Measurements from ENCODE around the gene WDR76.
A peak's percentile ranks its signal among the peaks of the same experiment; 100 is the strongest.
"Not testable (repeated sequence)": the region's sequence is repeated elsewhere in the genome, so short reads cannot be mapped to it uniquely, and the experiment has no call there.

WDR76 gene

DNA sequence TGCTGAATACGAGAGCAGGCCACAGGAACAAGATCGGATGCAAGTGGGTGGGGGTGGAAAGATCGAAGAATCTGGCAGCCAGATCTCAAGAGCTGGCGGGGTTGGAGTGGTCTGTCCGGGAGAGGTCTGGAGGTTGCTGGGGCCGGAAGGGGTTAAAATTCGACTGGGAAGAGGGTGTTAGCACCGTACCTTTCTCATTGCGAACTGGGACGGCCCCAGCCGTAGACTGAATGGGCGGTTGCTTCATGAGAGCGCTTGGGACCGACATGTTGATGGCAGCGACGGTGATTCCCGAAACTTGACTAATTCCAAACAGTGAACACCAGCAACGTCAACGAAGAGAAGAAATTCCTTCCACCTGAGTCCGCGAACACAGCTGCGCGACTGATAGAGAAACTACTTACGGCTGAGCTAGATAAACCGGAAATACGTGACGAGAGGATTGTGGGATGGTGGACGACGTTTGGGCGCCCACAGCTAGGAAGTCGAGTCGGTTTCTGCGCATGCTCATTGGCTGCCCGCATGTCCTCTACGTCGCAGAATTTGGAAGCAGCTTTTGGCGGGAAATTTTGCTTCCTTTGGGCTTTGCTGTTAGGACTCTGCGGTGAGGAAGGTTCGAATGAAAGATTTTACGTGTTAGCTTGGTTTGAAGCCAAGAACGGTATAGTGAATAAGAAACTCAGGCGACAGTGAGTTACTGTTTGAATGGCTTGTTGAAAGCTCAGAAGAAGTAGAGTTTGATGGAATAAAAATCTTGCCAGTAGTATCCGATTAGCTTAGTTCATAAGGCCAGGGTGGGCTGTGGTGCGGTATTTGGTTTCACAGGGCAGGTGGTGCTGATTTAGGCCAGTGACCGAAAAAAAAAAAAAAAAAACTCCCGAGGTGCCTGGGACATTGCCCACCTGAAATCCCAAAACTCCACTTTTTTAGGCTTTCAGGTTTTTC lies 2.2 kb upstream of the WDR76 start, which contains the start of gene MFAP1:
TSS of gene MFAP1 (minus strand) at position 389 of the 945 bp plus-strand sequence. CDS start at position 268, 121 bp downstream.
- DNase-seq, result peak; percentile 88

DNA sequence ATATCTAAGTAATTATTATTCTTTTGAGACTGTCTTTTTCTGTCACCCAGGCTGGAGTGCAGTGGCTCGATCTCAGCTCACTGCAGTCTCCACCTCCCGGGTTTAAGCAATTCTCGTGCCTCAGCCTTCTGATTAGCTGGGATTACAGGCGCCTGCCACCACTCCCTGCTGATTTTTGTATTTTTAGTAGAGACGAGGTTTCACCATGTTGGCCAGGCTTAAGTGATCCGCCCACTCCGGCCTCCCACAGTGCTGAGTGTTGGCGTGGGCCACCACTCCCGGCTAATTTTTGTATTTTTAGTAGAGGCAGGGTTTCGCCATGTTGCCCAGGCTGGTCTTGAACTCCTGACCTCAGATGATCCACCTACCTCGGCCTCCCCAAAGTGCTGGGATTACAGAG lies 1.5 kb upstream of the WDR76 start:
- not testable (repeated sequence) for DNase-seq

DNA sequence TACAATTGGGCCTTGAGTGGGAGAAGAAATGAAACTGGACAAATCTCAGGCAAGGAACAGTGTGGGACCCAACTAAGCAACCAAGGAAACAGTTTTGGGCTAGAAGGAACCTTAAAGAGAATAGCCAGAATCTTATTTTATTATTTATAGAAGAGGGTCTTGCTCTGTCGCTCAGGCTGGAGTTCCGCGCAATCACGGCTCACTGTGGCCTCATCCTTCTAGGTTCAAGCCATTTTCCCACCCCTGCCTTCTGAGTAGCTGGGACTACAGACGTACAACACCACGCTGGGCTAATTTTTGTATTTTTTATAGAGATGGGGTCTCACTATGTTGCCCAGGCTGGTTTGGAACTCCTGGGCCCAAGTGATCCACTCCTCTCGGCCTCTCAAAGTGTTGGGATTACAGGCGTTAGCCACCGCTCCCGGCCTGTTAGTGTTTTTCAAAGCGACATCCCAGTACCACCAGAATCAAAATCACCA lies 734 bp upstream of the WDR76 start:
- DNase-seq, result no peak

DNA sequence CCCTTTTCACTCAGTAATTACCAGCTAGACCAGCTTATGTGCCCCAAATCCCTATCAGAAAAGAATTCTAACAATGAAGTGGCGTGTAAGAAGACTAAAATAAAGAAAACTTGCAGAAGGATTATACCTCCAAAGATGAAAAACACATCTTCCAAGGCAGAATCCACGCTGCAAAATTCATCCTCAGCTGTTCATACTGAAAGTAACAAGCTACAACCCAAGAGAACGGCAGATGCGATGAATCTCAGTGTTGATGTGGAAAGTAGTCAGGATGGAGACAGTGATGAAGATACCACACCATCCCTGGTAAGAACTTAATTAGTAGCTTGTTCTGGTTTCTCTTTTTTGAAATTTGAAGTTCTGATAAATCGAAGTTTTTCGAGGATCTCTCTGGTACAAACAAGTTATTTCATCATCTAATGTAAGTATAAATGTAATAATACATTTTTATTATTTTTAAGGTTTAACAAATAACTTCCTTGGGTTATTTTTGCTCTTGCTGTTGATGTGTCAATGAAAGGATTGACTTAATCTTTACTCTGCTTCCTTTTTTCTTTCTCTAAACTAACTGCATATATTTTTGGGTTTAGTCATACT lies 1.4 kb downstream of the WDR76 start:
- DNase-seq, result no peak

DNA sequence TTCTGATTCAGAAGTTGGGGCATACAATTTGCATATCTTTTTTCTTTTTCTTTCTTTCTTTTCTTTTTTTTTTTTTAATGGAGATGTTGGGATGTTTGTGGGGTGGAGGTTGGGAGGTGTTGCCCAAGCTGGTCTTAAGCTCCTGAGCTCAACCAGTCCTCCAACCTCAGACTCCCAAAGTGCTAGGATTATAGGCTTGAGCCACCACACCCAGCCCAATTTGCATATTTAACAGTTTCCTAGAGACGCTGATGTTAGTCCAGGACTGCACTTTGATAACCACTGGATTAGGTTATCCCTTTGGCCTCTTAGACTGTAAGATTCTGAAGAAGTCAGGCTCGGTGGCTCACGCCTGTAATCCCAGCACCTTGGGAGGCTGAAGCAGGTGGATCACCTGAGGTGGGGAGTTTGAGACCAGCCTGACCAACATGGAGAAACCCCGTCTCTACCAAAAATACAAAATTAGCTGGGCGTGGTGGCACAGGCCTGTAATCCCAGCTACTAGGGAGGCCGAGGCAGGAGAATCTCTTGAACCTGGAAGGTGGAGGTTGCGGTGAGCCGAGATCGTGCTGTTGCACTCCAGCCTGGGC lies 3.2 kb downstream of the WDR76 start:
- DNase-seq, result not testable (repeated sequence)

DNA sequence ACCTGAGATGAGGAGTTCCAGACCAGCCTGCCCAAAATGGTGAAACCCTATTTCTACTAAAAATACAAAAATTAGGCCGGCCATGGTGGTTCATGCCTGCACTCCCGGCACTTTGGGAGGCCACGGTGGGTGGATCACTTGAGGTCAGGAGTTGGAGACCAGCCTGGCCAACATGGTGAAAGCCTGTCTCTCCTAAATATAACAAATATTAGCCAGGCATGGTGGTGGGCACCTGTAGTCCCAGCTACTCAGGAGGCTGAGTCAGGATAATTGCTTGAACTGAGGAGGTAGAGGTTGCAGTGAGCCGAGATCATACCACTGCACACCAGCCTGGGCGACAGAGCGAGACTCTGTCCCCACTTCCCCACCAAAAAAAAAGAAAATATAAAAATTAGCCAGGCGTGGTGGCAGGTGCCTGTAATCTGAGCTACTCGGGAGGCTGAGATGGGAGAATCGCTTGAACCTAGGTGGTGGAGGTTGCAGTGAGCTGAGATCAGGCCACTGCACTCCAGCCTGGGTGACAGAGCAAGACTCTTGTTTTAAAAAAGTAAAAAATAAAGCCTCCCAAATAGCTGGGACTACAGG lies 4.0 kb downstream of the WDR76 start:
- not testable (repeated sequence) for DNase-seq

DNA sequence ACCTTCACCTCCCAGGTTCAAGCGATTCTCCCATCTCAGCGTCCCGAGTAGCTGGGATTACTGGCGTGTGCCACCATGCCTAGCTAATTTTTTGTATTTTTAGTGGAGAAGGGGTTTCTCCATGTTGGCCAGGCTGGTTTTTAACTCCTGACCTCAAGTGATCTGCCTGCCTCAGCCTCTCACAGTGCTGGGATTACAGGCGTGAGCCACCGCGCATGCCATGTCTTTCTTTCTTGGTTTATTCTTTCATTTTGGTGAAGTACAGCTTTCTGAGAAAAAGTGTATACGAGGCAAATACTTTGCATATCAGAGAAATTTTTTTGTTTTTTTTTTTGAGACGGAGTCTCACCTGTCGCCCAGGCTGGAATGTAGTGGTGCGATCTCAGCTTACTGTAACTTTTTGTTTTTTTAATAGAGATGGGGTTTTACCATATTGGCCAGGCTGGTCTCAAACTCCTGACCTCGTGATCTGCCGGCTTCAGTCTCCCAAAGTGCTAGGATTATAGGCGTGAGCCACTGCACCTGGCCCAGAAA lies 4.8 kb downstream of the WDR76 start:
- DNase-seq, result not testable (repeated sequence)

DNA sequence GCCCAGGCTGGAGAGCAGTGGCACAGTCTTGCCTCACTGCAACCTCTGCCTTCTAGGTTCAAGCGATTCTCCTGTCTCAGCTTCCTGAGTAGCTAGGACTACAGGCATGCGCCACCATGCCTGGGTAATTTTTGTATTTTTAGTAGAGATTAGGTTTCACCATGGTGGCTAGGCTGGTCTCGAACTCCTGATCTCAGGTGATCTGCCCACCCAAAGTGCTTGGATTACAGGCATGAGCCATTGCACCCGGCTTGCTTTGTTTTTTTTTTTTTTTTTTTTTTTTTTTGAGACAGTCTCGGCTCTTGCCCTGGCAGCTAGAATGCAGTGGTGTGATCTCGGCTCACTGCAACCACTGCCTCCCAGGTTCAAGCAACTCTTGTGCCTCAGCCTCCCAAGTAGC lies 5.7 kb downstream of the WDR76 start:
- not testable (repeated sequence) for DNase-seq

DNA sequence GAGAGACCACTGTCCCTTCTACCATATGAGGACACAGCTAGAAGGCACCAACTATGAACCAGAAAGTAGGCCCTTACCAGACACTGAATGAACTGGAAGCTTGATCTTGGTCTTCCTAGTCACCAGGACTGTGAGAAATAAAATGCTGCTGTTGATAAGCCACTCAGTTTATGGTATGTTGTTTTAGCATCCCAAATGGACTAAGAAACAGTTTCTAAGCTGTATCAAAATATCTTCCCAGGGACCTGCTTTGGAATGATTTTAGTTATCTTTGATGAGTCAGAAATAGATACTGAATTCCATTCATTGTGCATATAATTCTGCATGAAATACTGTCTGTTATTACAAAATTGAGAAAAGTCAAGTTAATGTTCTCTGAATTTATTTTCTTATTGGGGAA lies 18.6 kb downstream of the WDR76 start:
- no peak for DNase-seq

DNA sequence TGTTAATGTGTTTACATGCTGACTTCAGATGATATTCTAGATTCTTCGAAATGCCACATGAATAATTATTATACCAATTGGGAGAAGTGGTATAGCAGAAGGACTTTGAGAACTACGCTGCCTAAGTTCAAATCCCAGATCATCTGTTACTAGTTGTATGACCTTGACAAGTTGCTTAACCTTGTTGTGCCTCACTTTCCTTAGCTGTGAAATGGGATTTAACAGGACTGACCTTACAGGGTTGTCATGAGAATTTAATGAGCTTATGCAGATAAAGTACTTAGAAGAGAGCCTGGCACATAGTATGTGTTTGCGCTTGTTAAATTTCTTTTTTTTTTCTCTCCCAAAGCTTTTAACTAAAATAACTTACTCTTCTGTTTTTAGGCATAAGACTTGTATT lies 24.4 kb downstream of the WDR76 start:
- no peak for DNase-seq

DNA sequence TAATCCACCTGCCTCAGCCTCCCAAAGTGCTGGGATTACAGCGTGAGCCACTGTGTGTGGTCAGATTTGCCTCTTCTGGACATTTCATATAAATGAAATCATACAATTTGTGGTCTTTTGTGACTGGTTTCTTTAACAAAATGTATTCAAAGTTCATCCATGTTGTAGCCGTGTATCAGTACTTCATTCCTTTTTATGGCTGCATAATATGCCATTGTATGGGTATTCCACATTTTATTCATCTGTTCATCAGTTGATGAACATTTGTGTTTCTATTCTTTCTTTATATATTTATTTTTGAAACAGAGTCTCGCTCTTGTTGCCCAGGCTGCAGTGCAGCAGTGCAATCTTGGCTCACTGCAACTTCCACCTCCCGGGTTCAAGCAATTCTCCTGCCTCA lies 25.8 kb downstream of the WDR76 start:
- DNase-seq, result no peak

DNA sequence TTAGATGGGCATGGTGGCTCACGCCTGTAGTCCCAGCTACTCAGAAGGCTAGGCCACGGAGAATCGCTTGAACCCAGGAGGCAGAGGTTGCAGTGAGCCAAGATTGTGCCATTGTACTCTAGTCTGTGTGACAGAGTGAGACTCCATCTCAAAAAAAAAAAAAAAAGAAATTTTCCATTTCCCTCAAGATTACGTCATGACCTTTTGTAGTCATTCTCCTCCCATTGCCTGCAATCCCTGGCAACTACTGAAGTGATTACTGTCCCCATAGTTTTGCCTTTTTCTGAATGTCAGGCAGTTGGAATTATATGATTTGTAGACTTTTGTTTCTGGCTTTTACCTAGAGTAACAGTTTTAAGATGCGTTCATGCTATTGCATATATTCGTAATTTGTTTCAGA lies 28.0 kb downstream of the WDR76 start:
- no peak for DNase-seq

DNA sequence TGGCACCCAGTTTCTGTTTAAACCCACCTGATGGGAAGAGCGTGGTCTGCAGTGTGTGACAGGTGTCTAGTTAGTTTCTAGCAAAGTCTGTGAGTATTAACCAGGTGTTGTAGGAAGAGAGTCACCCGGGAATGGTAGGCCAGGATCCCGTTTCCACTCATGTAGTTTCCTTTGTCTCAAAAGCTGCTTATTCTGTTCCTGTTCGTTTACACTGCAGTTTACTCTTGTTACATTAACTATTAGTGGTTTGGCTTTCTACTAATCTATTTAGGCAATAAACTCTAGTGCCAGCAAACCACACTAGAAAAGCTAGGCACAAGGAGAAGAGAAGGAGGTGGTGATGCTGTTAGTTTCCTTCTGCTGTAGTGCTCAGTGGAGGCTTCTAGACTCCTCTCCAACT lies 32.7 kb downstream of the WDR76 start:
- DNase-seq, result no peak

DNA sequence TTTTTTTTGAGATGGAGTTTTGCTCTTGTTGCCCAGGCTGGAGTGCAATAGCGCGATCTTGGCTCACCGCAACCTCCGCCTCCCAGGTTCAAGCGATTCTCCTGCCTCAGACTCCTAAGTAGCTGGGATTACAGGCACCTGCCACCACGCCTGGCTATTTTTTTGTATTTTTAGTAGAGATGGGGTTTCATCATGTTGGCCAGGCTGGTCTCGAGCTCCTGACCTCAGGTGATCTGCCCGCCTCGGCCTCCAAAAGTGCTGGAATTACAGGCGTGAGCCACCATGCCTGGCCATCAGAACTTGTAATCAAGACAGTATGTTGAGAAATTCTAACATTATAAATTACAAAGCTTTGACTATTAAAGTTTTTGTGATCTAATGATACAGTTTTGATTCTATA lies 39.8 kb downstream of the WDR76 start:
- DNase-seq, result not testable (repeated sequence)

DNA sequence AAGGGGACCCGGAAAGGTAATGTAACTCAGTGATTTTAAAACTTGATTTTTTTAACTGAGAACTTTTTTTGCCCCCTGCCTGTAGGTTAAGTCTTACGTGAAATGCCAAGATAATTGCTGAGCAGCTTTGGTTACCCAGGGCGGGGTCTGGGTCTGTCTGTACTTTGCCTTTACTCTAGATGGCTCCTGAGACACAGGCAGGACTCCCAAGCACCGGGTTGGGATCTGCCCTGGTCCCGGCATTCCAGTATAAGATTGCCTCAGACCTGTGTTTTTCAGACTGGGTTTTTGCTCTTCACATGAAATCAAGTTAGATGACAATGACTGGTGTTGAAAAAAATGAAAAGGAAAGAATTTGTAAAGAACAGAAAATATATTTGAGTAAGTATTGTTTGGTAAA lies 40.3 kb downstream of the WDR76 start:
- no peak for DNase-seq

DNA sequence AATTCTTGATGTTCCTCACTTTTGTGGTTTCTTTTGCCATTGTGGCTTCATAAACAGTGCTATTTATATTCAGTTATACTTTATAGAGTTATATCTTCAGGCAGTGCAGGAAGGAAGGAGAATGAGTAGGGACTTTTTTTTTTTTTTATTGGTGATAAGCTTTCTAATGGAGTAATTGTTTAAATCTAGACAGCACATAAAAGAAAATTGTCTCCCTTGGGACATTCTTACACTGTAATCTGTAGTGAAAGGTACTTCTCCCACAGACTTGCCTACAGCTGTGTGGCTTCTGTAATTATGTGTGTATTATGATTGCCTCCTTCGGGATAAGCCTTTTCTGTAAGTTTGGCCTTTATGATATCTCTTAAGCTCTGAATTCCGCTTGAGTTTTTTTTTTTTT lies 41.6 kb downstream of the WDR76 start:
- DNase-seq, result no peak

DNA sequence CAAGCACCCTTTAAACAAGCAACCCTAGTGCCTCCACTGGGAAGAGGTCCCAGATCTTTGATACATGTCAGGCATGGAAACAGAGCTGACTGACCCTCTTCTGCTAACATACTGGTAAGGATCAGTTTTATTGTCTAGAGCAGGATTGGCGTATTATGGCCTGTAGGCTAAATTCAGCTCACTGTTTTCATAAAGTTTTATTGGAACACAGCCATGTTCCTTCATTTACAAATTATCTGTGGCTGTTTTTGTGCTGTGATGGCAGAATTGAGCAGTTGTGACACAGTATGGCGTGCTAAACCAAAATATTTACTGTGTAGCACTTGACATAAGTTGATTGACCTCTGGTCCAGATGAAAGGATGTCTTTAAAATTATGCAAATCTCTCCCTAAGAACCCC lies 45.0 kb downstream of the WDR76 start:
- DNase-seq, result no peak

DNA sequence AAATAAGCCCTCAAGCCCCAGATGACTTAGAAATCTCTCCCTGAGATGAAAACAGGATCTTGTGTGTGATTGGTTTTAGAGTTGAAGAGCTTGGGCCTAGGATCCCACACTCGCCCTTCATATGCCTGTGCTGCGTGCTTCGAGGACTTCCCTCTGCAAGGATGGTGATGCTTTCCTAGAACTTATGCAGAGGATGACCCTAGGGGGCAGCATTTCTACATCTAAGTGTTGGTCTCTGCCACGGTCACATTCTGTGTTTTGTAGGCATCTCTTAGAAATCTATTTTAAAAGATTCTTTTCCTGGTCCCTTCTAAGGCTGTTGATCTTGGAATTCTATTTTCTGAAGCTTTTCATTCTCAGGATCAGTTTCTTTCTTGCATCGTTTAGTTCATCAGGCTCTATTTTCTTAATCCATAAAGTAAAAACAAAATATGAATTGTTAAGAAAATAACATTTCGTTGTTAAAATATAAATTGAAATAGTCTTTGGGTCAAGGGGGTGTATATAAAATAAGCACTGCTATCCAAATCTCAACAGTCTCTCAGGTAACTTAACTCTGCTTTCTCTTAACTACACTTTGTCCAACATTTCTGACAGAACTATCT lies 45.7 kb downstream of the WDR76 start:
- DNase-seq, result no peak

DNA sequence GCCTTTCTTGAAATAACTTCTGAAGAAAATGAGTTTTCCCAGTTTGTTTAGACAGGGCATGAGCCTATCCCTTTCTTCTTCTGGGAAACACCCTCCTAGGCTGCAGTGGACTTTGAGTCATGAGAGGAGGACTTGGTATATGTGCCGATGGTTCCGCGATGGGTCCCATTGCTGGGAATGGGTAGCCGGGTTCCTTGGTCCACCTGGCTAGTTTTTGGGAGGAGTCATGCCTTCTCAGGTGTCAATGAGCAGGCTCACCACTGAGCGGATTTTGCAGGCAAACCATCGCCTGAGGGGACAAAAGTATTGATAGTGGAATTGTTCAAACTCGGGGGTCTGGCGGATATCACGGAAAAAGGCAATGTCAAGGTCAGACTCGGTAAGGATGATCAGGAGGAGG lies 46.8 kb downstream of the WDR76 start:
- DNase-seq, result no peak

DNA sequence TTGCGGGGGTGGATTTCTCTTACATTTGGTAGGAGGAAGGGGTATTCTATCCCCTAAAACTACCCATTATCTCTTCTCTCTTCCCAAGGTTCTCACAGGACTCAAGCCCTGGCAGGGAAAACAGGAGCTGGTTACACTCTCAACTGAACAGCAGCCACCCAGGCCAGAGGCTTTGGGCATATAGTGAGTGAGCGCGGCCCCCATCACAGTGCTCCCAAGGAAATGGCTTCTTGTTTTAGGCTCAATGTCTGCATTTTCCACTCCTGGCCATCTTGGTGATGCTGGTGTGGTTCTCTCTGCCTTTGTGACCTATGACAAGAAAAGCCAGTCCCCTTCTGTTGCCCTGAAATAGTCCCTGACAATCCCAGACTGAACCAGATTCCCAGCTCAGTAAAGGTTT lies 50.1 kb downstream of the WDR76 start:
- DNase-seq, result no peak

DNA sequence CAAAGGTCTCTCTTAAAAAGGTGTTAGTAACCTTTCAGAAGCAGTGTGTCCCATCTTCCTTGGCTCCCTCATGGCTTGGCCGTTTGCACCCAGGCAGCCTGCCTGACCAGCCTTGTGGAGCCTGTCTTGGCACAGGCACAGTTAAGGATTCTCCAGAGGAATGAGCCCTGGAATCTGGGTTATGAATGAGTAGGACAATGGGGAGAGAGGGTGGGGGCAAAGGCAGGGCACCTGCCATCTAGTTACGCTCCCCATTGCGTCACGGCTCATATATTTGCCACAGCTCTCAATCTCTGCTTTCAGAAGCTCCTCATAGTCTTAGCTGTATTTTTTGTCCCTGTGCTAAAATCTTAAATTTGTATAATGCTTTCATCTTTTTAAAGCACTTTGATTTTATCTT lies 50.6 kb downstream of the WDR76 start:
- no peak for DNase-seq

DNA sequence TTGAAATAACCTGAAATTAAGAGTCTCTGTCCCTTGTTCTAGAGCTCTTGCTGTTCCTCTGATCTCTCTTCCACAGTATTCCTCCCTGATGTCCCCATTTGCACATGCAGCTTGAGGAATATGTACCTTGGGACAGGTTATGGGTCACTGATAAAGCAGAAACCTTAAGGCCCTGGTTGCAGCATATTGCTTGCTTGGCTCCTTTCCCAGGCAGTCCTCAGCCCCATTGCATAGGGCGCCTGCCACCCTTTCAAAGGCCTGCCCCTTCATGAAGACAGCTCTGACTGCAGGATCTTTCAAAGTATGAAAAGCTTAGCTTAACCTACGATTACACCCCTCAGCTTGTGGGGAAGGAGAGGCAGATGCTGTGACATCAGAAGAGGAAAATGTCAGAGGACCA lies 51.6 kb downstream of the WDR76 start:
- no peak for DNase-seq

All from GF-D8 (cell line).